Pons (tissue), 1 donor: Measurements from ENCODE around the gene FXYD1.
"Not testable (repeated sequence)": the region's sequence is repeated elsewhere in the genome, so short reads cannot be mapped to it uniquely, and the experiment has no call there.

Source experiments
- DNase-seq: peaks from one replicate; pipeline ENCODE4 v3.0.0-alpha.2; 2016; ENCODE audit warnings: low spot score

Gene FXYD1

DNA sequence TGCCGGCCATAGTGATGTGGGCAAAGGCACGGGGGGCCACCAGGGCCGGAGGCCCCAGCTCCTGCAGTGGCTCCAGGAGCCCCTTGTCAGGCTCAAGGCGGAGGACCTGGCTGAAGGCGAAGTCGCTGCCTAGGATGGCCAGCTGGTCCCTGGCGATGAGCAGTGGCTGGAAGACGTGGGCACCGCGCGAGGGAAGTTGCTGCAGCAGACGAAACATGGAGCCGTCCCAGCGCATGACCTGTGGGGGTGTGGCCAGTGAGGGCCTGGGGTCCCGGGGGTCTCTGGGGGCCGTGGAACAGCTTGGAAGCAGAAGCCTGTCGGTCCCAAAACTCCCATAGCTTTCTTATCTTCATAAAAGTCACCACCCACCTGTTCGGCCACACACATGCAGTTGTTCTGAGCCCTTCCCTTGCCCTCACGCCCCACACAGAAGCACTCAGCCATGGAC lies 13.3 kb upstream of the FXYD1 start:
- DNase-seq: no peak

DNA sequence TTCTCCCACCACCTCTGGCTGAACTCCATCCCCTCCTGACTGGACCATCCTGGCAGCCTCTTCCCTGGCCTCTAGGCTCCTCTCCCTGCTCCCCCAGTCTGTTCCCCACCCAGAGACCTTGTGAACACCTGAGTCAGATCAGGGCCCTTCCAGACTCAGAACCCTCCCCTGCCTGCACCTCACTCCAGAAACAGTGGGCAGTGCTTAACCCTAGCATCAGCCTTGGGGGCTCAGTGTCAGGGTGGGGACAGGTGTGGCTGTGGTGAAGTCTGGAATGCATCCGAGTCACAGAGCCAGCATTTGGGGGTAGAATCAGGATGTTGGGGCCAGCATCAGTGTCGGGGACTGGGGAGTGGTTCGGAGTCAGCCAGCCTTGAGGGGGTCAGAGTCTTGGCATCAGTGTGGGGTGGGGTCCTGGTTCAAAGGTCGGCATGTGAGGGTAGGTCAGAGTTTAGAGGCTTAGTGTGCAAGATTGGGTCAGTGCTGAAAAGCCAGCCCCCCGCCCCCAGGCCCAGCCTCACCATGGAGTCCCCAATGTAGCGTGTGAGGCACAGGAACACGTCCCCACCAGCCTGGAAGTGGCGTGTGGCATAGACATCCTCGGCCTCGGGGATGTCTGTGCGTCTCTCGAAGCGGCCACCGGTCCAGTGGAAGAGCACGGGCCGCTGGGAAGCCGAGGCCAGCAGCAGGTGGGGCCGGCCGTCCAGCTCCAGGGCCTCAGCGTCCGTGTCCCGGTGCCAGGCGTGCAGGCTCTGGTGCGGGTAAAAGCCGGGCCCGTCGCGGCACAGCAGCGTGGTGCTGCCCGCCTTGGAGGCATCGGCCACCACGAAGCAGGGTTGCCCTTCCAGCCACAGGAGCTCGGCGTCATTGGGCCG lies 12.6 kb upstream of the FXYD1 start:
- no peak for DNase-seq

DNA sequence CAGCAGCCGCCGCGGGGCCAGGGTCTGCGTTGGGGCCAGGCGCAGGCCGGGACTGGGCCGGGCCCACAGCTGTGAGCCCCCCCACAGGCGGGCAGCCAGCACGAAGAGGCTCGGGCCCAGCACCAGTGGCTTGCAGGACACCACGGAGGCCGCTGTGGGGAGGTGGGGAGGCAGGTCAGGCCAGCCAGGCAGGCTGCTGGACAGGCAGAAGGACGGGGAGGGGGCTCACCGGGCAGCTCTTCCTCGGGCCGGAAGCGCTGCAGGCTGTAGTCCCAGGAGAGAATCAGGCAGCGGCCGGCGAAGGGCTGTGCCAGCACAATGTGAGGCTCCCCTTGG lies 12.0 kb upstream of the FXYD1 start:
- peak; percentile 69 for DNase-seq

DNA sequence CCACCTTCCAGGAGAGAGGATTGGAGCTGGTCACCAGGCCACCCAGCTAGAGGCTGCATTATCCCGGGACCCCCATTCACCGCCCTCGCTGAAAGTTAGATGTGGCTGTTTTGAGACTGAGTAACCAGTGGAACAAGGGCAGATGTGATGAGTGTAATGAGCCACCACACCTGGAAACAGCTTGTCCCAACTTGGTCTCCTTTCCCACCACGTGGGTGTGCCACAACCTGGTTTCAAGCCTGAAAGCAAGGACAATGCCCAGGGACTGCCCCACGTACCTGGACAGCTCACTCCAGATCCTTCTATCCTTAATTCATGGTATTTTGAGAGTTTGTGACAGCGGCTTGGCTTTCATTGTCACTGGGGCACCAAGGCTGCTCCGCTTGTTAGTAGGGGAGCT lies 10.8 kb upstream of the FXYD1 start:
- no peak for DNase-seq

DNA sequence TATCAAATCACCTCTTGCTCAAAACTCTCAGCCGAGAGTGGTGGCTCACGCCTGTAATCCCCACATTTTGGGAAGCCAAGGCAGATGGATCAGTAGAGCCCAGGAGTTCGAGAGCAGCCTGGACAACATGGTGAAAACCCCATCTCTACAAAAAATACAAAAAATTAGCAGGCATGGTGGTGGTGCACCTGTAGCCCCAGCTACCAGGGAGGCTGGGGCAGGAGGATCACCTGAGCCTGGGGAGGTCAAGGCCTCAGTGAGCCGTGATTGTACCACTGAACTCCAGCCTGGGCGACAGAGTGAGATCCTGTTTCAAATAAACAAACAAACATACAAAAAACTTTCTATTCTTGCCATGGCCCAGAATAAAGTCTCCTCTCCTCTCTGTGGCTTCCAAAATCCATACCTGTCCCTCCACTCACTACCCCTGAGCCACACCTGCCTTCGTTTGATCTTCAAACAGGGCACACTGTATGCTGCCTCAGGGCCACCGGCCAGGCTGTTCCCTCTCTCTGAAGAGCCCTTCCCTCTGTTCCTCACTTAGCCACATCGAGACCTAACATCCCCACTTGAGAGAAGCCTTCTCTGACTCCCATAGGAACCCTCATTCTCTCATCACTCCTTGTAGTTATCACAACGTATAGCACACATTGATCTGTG lies 10.1 kb upstream of the FXYD1 start:
- no peak for DNase-seq

- not testable (repeated sequence) for DNase-seq
Observed at GRCh38 chr19:35129724-35130274, 8.8 kb upstream of the FXYD1 start.

- DNase-seq: no peak
Observed at GRCh38 chr19:35130761-35131720, 7.6 kb upstream of the FXYD1 start.

DNA sequence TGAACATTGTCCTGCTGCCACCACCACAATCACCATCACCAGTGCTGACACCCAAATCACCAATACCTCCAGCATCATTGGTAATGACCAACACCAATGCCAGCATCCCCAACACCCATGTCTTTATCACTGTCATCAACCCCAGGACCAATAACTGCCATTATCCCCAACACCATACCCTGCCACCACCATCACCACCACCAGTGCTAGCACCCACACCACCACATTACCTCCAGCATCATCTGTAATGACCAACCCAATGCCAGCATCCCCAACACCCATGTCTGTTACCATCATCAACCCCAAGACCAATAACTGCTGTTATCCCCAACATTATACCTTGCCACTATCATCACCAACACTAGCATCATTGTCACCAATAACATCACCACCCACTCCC lies 6.4 kb upstream of the FXYD1 start:
- DNase-seq: no peak

GRCh38 chr19:35133826-35134225 lies 4.8 kb upstream of the FXYD1 start:
- DNase-seq: no peak

GRCh38 chr19:35134601-35135242 lies 3.9 kb upstream of the FXYD1 start, which contains the start of gene LGI4:
LGI4 (minus strand) TSS chr19:35135059; CDS start chr19:35134680, 379 bp downstream.
- no peak for DNase-seq

DNA sequence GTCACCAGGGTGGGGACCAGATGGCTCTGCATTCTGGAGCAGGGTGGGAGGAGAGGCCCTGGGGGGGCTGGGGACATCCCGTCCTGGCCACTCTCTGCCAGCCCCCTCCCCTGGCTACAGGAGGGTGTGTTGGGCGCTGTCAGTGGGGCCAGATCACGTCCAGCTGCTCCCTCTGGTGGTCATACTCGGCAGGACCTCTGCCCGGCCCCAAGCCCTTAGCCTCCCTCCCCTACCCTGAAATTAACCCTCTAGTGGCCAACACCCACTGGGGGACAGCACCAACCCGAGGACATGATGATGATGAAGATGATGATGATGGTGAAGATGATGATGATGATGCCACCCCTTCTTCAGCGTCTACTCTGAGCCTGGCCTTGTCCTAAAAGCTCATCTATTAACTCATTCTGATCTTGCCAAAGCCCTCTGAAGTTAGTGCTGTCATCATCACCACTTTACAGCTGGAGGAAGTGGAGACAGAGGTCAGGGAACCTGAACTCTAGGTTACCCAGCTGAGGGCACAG lies 3.2 kb upstream of the FXYD1 start:
- peak; percentile 81 for DNase-seq

DNA sequence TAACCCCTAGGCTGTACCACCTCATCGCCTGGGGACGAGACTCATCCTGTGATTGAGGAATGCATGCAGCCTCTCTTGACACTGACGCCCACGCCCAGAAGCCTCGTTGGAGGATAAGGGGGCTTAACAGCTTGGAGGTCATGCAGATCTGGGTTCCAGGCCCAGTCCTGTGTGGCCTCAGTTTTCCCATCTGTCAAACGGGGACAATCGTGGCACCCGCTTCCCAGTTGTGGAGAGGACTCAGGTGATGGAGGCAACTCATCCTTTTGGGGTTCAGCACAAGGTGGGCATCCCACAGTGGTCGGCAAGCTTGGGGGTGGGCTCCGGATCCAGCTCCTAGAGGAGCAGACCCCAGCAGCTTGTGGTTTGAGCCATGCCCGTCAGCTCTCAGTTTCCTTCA lies 2.4 kb upstream of the FXYD1 start:
- DNase-seq: no peak

- DNase-seq: no peak
Observed at GRCh38 chr19:35136977-35137702, 1.5 kb upstream of the FXYD1 start.

DNA sequence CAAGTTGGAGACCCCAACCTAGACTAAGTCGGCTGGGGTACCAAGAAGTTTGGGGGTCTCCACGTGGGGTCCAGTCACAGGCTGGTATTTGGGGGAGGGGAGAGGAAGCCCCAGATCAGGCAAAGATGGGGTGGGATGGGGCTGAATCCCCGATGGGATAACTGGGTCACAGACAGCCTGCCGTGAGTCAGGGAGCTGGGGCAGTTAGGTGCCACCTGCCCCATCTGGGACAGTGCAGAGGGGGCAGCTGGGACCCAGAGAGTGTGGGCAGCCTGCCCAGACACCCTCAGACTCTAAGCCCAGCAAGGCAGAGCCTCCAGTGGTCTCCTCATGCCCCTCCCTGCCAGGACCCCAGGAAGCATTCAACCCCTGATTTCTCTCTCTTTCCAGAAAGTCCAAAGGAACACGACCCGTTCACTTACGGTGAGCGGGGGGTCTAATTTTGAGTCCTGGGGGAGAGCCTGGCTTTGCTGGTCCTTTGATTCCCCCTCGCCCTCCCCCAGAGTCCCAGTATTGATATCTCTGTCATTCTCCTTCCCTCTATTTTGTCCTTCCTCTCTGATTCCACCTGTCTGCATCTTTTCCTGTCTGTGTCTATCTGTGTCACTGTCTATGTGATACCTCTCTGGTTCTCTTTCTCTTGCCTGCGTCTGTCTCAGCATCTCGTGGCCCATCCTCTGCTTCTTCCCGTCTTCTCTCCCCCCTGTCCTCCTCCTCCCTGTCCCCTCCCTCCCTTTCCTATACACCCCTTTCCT lies 1.8 kb downstream of the FXYD1 start:
- DNase-seq: no peak

GRCh38 chr19:35140962-35141836 lies 2.6 kb downstream of the FXYD1 start:
- peak; percentile 88 for DNase-seq

DNA sequence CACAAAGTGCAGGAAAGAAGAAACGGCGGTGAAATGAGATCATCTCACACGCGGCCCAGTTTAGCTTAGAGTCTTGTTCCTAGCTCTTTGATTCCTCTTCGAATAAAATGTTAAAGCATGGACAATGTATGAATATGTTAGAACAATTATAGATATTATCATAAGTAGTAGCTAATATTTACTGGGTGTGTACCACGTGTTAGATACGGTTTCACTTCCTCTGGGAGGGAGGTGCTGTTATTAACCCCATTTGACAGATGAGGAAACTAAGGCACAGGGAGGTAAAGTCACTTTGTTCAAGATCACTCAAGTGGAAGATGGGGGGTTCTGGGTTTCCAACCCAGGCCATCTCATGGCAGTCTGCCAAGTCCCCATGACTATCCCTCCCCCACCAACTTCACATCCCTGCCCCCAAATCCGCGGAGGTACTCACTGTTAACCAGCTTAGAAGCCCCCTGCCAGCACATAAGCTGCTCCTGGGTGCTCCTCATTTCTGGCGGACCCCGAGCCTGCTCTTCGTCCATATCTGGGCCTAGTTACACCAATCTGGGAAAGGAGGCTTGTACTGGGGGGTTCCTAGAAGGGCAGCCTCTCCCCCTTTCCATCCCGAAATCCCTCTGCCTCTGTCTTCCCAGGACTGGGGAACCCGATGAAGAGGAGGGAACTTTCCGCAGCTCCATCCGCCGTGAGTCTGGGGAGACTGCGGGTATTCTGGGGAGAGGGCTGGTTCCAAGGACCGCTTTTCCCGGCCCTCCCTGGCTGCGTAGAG lies 3.4 kb downstream of the FXYD1 start:
- DNase-seq: no peak

DNA sequence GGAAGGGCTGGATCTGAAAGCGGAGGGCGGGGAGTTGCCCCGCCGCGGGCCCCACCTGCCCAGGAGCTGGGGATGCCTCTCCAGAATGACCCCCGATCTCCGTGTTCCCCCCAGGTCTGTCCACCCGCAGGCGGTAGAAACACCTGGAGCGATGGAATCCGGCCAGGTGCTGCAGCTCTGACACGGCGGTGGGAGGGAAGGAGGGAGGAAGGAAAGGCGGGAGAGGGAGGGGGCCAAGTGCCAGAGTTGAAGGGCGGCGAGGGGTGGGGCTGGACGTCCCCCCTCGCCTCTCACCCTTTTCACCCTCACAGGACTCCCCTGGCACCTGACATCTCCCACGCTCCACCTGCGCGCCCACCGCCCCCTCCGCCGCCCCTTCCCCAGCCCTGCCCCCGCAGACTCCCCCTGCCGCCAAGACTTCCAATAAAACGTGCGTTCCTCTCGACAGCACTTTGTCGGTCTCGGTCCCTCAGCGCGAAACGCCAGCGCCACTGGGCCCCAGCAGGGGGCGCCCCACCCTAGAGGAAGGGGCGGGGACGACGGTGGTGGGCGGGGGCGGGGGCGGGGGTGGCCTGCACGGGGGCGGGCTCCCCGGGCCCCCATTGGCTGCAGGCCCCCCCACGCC lies 4.1 kb downstream of the FXYD1 start:
- no peak for DNase-seq
